Smooth muscle cell (in vitro differentiated cells): ENCODE data around the gene MAPKAP1. TPM values are rescaled to one million over a fixed set of nuclear protein-coding genes. Genes with fewer than 3 reads are reported as not detected.

Experiments used
- DNase-seq: peaks from one replicate; lab custom pipeline; 2025; ENCODE audit not compliant: unreplicated experiment; lab: John Stamatoyannopoulos, UW
- H2AFZ ChIP-seq: fragments of 200-600 bp; sonication (generic); 2 replicates; pipeline ENCODE4 v1.6.0; 2016; ENCODE audit warnings: antibody characterized with exemption, low read depth, mild to moderate bottlenecking
- H3F3A ChIP-seq: fragments of 200-600 bp; sonication (generic); 2 replicates; pipeline ENCODE4 v1.6.0; 2017; ENCODE audit warnings: antibody characterized with exemption, low read depth
- H3K27ac ChIP-seq: fragments of 200-600 bp; sonication (generic); 2 replicates; pipeline ENCODE4 v1.5.1; 2016; ENCODE audit warnings: low read depth, mild to moderate bottlenecking
- H3K27me3 ChIP-seq: fragments of 200-600 bp; sonication (generic); 2 replicates; pipeline ENCODE4 v1.6.1; 2016; ENCODE audit warnings: low read depth, mild to moderate bottlenecking
- H3K36me3 ChIP-seq: fragments of 200-600 bp; sonication (generic); 2 replicates; pipeline ENCODE4 v1.5.1; 2016; ENCODE audit warnings: low read depth
- H3K4me1 ChIP-seq: fragments of 200-600 bp; sonication (generic); 2 replicates; pipeline ENCODE4 v1.5.1; 2016; ENCODE audit warnings: low read depth
- H3K4me2 ChIP-seq: fragments of 200-600 bp; sonication (generic); 2 replicates; pipeline ENCODE4 v1.6.0; 2016; ENCODE audit warnings: mild to moderate bottlenecking
- H3K4me3 ChIP-seq: fragments of 200-600 bp; sonication (generic); 2 replicates; pipeline ENCODE4 v1.5.1; 2016; ENCODE audit warnings: mild to moderate bottlenecking
- H3K79me2 ChIP-seq: fragments of 200-600 bp; sonication (generic); 2 replicates; pipeline ENCODE4 v1.6.0; 2016; ENCODE audit warnings: low read depth, mild to moderate bottlenecking
- H3K9ac ChIP-seq: fragments of 200-600 bp; sonication (generic); 2 replicates; pipeline ENCODE4 v1.6.0; 2016; ENCODE audit warnings: low read depth
- H3K9me3 ChIP-seq: fragments of 200-600 bp; sonication (generic); replicated peaks from 2 replicates; pipeline ENCODE4 v1.5.1; 2016; ENCODE audit warnings: low read depth
- H4K20me1 ChIP-seq: fragments of 200-600 bp; sonication (generic); 2 replicates; pipeline ENCODE4 v1.6.0; 2016; ENCODE audit warnings: low read depth
- CTCF ChIP-seq: fragments of 200-600 bp; sonication (generic); IDR thresholded peaks from 2 replicates; pipeline ENCODE4 v1.5.1; 2017; ENCODE audit warnings: borderline replicate concordance, mild to moderate bottlenecking, antibody characterized with exemption; ENCODE audit not compliant: insufficient read depth, poor library complexity, severe bottlenecking
- WGBS: methylation state at CpG from one replicate; pipeline ENCODE4 v1.1.7; 2016; ENCODE audit warnings: low lambda C conversion rate; 5-methylcytosine and 5-hydroxymethylcytosine counted together
- polyA plus RNA-seq: library from polyadenylated mRNA; unstranded; fragments of >200 nt; fragmentation: Nextera tagmentation; extraction: Ambion mirVana; gene quantifications from 2 replicates; pipeline ENCODE4 v1.2.1, GENCODE V29; 2016
- total RNA-seq: library from RNA; depleted of rRNA; stranded (reverse); fragments of >200 nt; gene quantifications from 2 replicates; pipeline ENCODE4 v1.2.3, GENCODE V29; 2014

Gene MAPKAP1
- total RNA-seq = 50.1 and 52.3 TPM in 2 replicates
- polyA plus RNA-seq = 71.9 and 74.5 TPM in 2 replicates

- H3K9me3 ChIP-seq = no peaks in the 10 kb centered on the region
- no peaks in the 10 kb centered on the region for H3K27me3 ChIP-seq
- H3K4me3 ChIP-seq = peak within 1 kb of the TSS; percentile 83
- H3K27ac ChIP-seq = peak within 1 kb of the TSS; percentile 61
- H2AFZ ChIP-seq = peak within 1 kb of the TSS; percentile 99
- peaks cover 50% of the 10 kb centered on the region for H3K79me2 ChIP-seq
- TF ChIP-seq CTCF = no peak
- peak; percentile 79 for DNase-seq
- no peaks in the 10 kb centered on the region for H3K36me3 ChIP-seq
- peak within 1 kb of the TSS; percentile 91 for H3K9ac ChIP-seq
- H4K20me1 ChIP-seq = peaks cover 13% of the 10 kb centered on the region
- under 1% methylated on average over 60 of the region's 63 CpGs for WGBS
- H3F3A ChIP-seq = no peaks in the 10 kb centered on the region
- peaks cover 17% of the 10 kb centered on the region for H3K4me1 ChIP-seq
- peak within 1 kb of the TSS; percentile 95 for H3K4me2 ChIP-seq
Measured at GRCh38 chr9:125706651-125707471, at the start of gene MAPKAP1. Gene MAPKAP1, minus strand, starts transcription at chr9:125707208. Its CDS starts 34,634 bp downstream, at chr9:125672574.

- DNase-seq = no peak
- peaks cover 67% of the 10 kb centered on the region for H3K79me2 ChIP-seq
- no peaks in the 10 kb centered on the region for H3F3A ChIP-seq
Measured at GRCh38 chr9:125756518-125756917, 49.5 kb upstream of the MAPKAP1 start.

GRCh38 chr9:125755340-125755739 is 48.3 kb upstream of the MAPKAP1 start:
- TF ChIP-seq CTCF = no peak
- Histone ChIP-seq H3K9me3 (no peaks in the 10 kb centered on the region), H2AFZ (no peak overlapping the region), H3K4me3 (no peak overlapping the region), H3K36me3 (no peaks in the 10 kb centered on the region), H3K4me1 (peaks cover 84% of the 10 kb centered on the region), H3F3A (no peaks in the 10 kb centered on the region), H3K4me2 (no peak overlapping the region), H3K27me3 (no peaks in the 10 kb centered on the region), H3K79me2 (peaks cover 66% of the 10 kb centered on the region), H3K9ac (no peak overlapping the region), H4K20me1 (peaks cover 74% of the 10 kb centered on the region), H3K27ac (no peak overlapping the region)
- no peak for DNase-seq
- WGBS = 85% methylated on average over 1 of the region's 1 CpG

More at GRCh38 chr9:125756518-125756917, 49.5 kb upstream of the MAPKAP1 start:
- Histone ChIP-seq H3K4me3 (no peak overlapping the region), H3K4me1 (peaks cover 84% of the 10 kb centered on the region), H2AFZ (no peak overlapping the region), H3K27me3 (no peaks in the 10 kb centered on the region), H3K9me3 (no peaks in the 10 kb centered on the region), H4K20me1 (peaks cover 78% of the 10 kb centered on the region), H3K36me3 (no peaks in the 10 kb centered on the region), H3K4me2 (no peak overlapping the region), H3K9ac (no peak overlapping the region), H3K27ac (no peak overlapping the region)
- WGBS = 85% methylated on average over 4 of the region's 4 CpGs
- TF ChIP-seq CTCF = no peak

- H3K27ac ChIP-seq = no peak overlapping the region
- no peaks in the 10 kb centered on the region for H3K36me3 ChIP-seq
- peaks cover 85% of the 10 kb centered on the region for H3K4me1 ChIP-seq
- no peak overlapping the region for H3K9ac ChIP-seq
- TF ChIP-seq CTCF = no peak
- H3F3A ChIP-seq = no peaks in the 10 kb centered on the region
- no peaks in the 10 kb centered on the region for H3K9me3 ChIP-seq
- peaks cover 63% of the 10 kb centered on the region for H4K20me1 ChIP-seq
- no peak overlapping the region for H3K4me3 ChIP-seq
- no peak overlapping the region for H2AFZ ChIP-seq
- 30% methylated on average over 2 of the region's 2 CpGs for WGBS
- H3K4me2 ChIP-seq = no peak overlapping the region
- DNase-seq = no peak
- H3K79me2 ChIP-seq = peaks cover 68% of the 10 kb centered on the region
- no peaks in the 10 kb centered on the region for H3K27me3 ChIP-seq
Measured at GRCh38 chr9:125754096-125754495, 47.1 kb upstream of the MAPKAP1 start.
